NCI-H1092 treated with DMSO at 0.1 percent for 48 hours (cell line): ENCODE results near the gene EXOC3.
"Not testable (repeated sequence)": the region's sequence is repeated elsewhere in the genome, so short reads cannot be mapped to it uniquely, and the experiment has no call there.

Experiments
- DNase-seq: peaks from one replicate; lab custom pipeline; 2025; lab: John Stamatoyannopoulos, UW

The EXOC3 gene

GRCh38 chr5:502325-503079 lies 59.5 kb downstream of the EXOC3 start:
- no peak for DNase-seq

GRCh38 chr5:504326-505154 lies 61.6 kb downstream of the EXOC3 start:
- DNase-seq: no peak

GRCh38 chr5:505951-506525 lies 63.1 kb downstream of the EXOC3 start:
- no peak for DNase-seq

GRCh38 chr5:507986-508575 lies 65.1 kb downstream of the EXOC3 start:
- DNase-seq: not testable (repeated sequence)

- no peak for DNase-seq
Measured at GRCh38 chr5:509611-510185, 66.7 kb downstream of the EXOC3 start.

- DNase-seq: no peak
Measured at GRCh38 chr5:510521-510920, 67.5 kb downstream of the EXOC3 start.

GRCh38 chr5:511476-511875 lies 68.5 kb downstream of the EXOC3 start:
- DNase-seq: no peak

- DNase-seq: no peak
Measured at GRCh38 chr5:513216-514100, 70.5 kb downstream of the EXOC3 start.

- no peak for DNase-seq
Measured at GRCh38 chr5:514101-514485, 71.1 kb downstream of the EXOC3 start.

GRCh38 chr5:514673-515072 lies 71.7 kb downstream of the EXOC3 start:
- DNase-seq: no peak

- no peak for DNase-seq
Measured at GRCh38 chr5:515273-515836, 72.4 kb downstream of the EXOC3 start.

GRCh38 chr5:516338-516925 lies 73.5 kb downstream of the EXOC3 start:
- DNase-seq: no peak
